Heart left ventricle (tissue), 13 donors: ENCODE results near the gene BLCAP.
"Not testable (repeated sequence)": the region's sequence is repeated elsewhere in the genome, so short reads cannot be mapped to it uniquely, and the experiment has no call there.

Experiments
- CTCF ChIP-seq, 12 donors: fragments of 200-600 bp; sonication (generic) in 4 of 12; IDR thresholded peaks; one replicate each; pipeline versions ENCODE4 v1.5.0 to v1.8.0; 2018 to 2022; ENCODE audit warnings: antibody characterized with exemption in 12 of 12, mild to moderate bottlenecking in 5 of 12
- POLR2A ChIP-seq, 2 donors: fragments of 450-650 bp; IDR thresholded peaks; one replicate each; pipeline ENCODE4 v1.6.1; 2017; ENCODE audit warnings: antibody characterized with exemption in 2 of 2, mild to moderate bottlenecking in 2 of 2, moderate library complexity in 2 of 2
- donor health status: ischemic (EF 13 %, LVEDD 7.1; RV severe dilation, severe dysfunction).
- donor health status: DM: no; HTN: yes; CAD: no.
- donor health status: DM: no; HTN: no; CAD: no.
- donor health status: ischemic (EF 25% LVEDD 6.9; RV normal size, moderate dysfunction).
- donor health status: ischemic (EF 25% LVEDD 5.7; RV mildly dilated, moderate dysfunction).
- donor health status: ischemic (EF 35%, LVEDD 5.7; RV mildly dilated, moderate dysfunction).
- donor health status: nonischemic (EF 11% LVEDD 7.7; RV severe dilation, severe dysfunction).
- donor health status: DM: yes; HTN: yes; CAD: no.
- donor health status: PGD.
- donor health status: ischemic (EF 29% LVEDD 5.4; RV normal size, mild dysfunction).
- donor health status: nonischemic (EF 23%, LVEDD 6.1; RV moderate dilation, normal function).

- TF ChIP-seq CTCF, POLR2A (IDR thresholded peaks at IDR 0.05): not testable (repeated sequence)
These were observed 13.2 kb upstream of the BLCAP start for GRCh38 chr20:37540838-37541237.
